ENCODE data around the gene DLGAP1.

DLGAP1 gene

GRCh38 chr18:3948958-3949357, 506.1 kb downstream of the DLGAP1 start:
- no peak for DNase-seq (ENCODE audit: low read depth in 1 of 2, low spot score in 1 of 2)
- TF ChIP-seq POLR2AphosphoS5 (IDR thresholded peaks at IDR 0.05; ENCODE audit: low read depth), result no peak
- TF ChIP-seq REST (IDR thresholded peaks at IDR 0.05; ENCODE audit: insufficient replicate concordance, low read depth), result no peak
- TF ChIP-seq GABPA (IDR thresholded peaks at IDR 0.05; ENCODE audit: low read depth), result no peak
- TF ChIP-seq SPI1 (IDR thresholded peaks at IDR 0.05; ENCODE audit: borderline replicate concordance, low read depth), result no peak
- TF ChIP-seq CTCF (IDR thresholded peaks at IDR 0.05; ENCODE audit: insufficient read depth, low read length), result no peak
- H3K27ac ChIP-seq (replicated peaks), result no peak overlapping the region
- no peaks in the 10 kb centered on the region for H3K27me3 ChIP-seq (ENCODE audit: insufficient read depth, poor library complexity, severe bottlenecking)
- no peak overlapping the region for H3K4me3 ChIP-seq (replicated peaks; ENCODE audit: insufficient read depth, low read length)

GRCh38 chr18:3947383-3947782, 507.7 kb downstream of the DLGAP1 start:
- no peak overlapping the region for H3K4me3 ChIP-seq (replicated peaks; ENCODE audit: insufficient read depth, low read length)
- TF ChIP-seq CTCF (IDR thresholded peaks at IDR 0.05; ENCODE audit: insufficient read depth, low read length) (no peak), SPI1 (IDR thresholded peaks at IDR 0.05; ENCODE audit: borderline replicate concordance, low read depth) (no peak), POLR2AphosphoS5 (IDR thresholded peaks at IDR 0.05; ENCODE audit: low read depth) (no peak), REST (IDR thresholded peaks at IDR 0.05; ENCODE audit: insufficient replicate concordance, low read depth) (no peak), GABPA (IDR thresholded peaks at IDR 0.05; ENCODE audit: low read depth) (no peak)
- no peak for DNase-seq (ENCODE audit: low read depth in 1 of 2, low spot score in 1 of 2)
- H3K27ac ChIP-seq (replicated peaks), result no peak overlapping the region
- H3K27me3 ChIP-seq (ENCODE audit: insufficient read depth, poor library complexity, severe bottlenecking), result no peaks in the 10 kb centered on the region

GRCh38 chr18:3935305-3935704, 519.8 kb downstream of the DLGAP1 start:
- no peak for DNase-seq (ENCODE audit: low read depth in 1 of 2, low spot score in 1 of 2)
- no peak overlapping the region for H3K27ac ChIP-seq (replicated peaks)
- TF ChIP-seq GABPA (IDR thresholded peaks at IDR 0.05; ENCODE audit: low read depth) (no peak), SPI1 (IDR thresholded peaks at IDR 0.05; ENCODE audit: borderline replicate concordance, low read depth) (no peak)

GRCh38 chr18:3932276-3932675, 522.8 kb downstream of the DLGAP1 start:
- Histone ChIP-seq H3K27me3 (ENCODE audit: insufficient read depth, poor library complexity, severe bottlenecking) (no peaks in the 10 kb centered on the region), H3K27ac (replicated peaks) (no peak overlapping the region), H3K4me3 (replicated peaks; ENCODE audit: insufficient read depth, low read length) (no peak overlapping the region)
- TF ChIP-seq CTCF (IDR thresholded peaks at IDR 0.05; ENCODE audit: insufficient read depth, low read length) (no peak), GABPA (IDR thresholded peaks at IDR 0.05; ENCODE audit: low read depth) (no peak), POLR2AphosphoS5 (IDR thresholded peaks at IDR 0.05; ENCODE audit: low read depth) (no peak), REST (IDR thresholded peaks at IDR 0.05; ENCODE audit: insufficient replicate concordance, low read depth) (no peak), SPI1 (IDR thresholded peaks at IDR 0.05; ENCODE audit: borderline replicate concordance, low read depth) (no peak)
- no peak for DNase-seq (ENCODE audit: low read depth in 1 of 2, low spot score in 1 of 2)

More at GRCh38 chr18:3935305-3935704, 519.8 kb downstream of the DLGAP1 start:
- H3K4me3 ChIP-seq (replicated peaks; ENCODE audit: insufficient read depth, low read length), result no peak overlapping the region
- H3K27me3 ChIP-seq (ENCODE audit: insufficient read depth, poor library complexity, severe bottlenecking), result peaks cover 3% of the 10 kb centered on the region

All from HL-60 (cell line).